Omental fat pad (tissue), 4 donors: Measurements from ENCODE around the gene DCC. TPM values are rescaled to one million over a fixed set of nuclear protein-coding genes. Genes with fewer than 3 reads are reported as not detected.

Experiments
- ATAC-seq: fragments of 150-250 bp; one replicate; pipeline ENCODE4 v1.9.1; 2016; ENCODE audit warnings: mild to moderate bottlenecking, moderate library complexity; ENCODE audit not compliant: low FRiP score
- DNase-seq: peaks from one replicate; pipeline ENCODE4 v3.0.0-alpha.2; 2019; ENCODE audit warnings: low spot score
- total RNA-seq, 4 donors: library from RNA; depleted of rRNA; stranded (reverse); fragments of >200 nt; gene quantifications; one replicate each; pipeline ENCODE4 v1.1.0, GENCODE V29; 2016
- TF ChIP-seq, protein P1 (sequence below), 3 donors: fragments of 450-650 bp; IDR thresholded peaks; one replicate each; pipeline ENCODE4 v1.5.1; 2016 to 2017; ENCODE audit warnings: antibody characterized with exemption in 3 of 3, mild to moderate bottlenecking in 3 of 3, moderate library complexity in 2 of 3

DCC gene
- total RNA-seq, 4 donors from 2014 or later = 0.12 to 0.63 TPM; not detected in 2

GRCh38 chr18:52567360-52567759 is 227.4 kb downstream of the DCC start:
- TF ChIP-seq, protein P1, sequence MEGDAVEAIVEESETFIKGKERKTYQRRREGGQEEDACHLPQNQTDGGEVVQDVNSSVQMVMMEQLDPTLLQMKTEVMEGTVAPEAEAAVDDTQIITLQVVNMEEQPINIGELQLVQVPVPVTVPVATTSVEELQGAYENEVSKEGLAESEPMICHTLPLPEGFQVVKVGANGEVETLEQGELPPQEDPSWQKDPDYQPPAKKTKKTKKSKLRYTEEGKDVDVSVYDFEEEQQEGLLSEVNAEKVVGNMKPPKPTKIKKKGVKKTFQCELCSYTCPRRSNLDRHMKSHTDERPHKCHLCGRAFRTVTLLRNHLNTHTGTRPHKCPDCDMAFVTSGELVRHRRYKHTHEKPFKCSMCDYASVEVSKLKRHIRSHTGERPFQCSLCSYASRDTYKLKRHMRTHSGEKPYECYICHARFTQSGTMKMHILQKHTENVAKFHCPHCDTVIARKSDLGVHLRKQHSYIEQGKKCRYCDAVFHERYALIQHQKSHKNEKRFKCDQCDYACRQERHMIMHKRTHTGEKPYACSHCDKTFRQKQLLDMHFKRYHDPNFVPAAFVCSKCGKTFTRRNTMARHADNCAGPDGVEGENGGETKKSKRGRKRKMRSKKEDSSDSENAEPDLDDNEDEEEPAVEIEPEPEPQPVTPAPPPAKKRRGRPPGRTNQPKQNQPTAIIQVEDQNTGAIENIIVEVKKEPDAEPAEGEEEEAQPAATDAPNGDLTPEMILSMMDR (IDR thresholded peaks at IDR 0.05) = no peak
- ATAC-seq = no peak
- no peak for DNase-seq

- ATAC-seq (no peak), DNase-seq (no peak)
- TF ChIP-seq, protein P1 (IDR thresholded peaks at IDR 0.05) = no peak
These were observed 229.5 kb downstream of the DCC start for GRCh38 chr18:52569492-52569891.

GRCh38 chr18:52570975-52571374 is 231.0 kb downstream of the DCC start:
- no peak for ATAC-seq
- TF ChIP-seq, protein P1 (IDR thresholded peaks at IDR 0.05) = no peak

DNA sequence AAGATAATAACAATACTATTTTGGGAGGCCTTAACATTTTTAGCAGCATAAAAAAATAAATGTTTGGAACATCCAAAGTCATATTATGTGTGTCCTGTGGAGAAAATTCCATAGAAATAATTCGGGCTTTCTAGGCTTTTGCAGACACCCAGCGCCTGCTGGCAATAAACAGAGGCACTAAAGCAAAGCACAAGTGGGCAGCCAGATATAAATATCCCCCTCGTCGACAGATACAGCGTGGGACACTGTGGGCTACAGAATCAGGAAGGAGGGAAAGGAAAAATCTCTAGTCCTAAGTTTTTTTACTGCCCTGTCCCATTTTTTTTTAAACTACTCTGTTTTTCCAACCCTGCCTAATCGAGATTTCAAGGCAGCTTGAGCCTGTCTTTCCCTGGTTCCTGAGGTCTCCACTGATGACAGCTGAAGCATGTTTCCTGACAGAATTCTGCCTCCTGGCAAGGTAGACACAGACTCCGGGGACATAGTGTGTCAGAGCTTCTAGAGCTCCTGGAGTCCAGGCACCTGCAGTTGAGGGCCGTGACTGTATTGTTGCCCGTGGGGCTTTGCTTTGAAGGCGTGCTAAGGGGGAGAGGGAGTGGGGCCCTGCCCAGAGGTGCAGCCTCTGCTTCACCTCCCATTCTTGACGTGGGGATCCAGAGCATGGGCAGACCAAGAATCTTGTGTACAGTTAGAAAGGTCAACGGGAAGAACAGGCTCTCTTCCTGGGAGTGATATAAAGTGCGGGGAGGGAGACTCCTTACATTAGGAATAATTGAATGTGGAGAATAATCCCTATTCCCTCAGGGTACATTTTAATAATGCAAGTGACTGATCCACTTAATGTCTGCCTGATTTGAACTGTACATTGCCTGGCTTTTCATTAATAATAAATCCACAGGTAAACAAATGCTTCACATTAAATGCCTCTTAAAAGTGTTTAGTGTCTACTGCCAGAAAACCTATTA is 232.3 kb downstream of the DCC start:
- DNase-seq = no peak
- TF ChIP-seq, protein P1 (IDR thresholded peaks at IDR 0.05) = no peak
- no peak for ATAC-seq

More at GRCh38 chr18:52570975-52571374, 231.0 kb downstream of the DCC start:
- no peak for DNase-seq

GRCh38 chr18:52577795-52578194 is 237.8 kb downstream of the DCC start:
- TF ChIP-seq, protein P1 (IDR thresholded peaks at IDR 0.05) = no peak
- ATAC-seq (no peak), DNase-seq (no peak)

DNA sequence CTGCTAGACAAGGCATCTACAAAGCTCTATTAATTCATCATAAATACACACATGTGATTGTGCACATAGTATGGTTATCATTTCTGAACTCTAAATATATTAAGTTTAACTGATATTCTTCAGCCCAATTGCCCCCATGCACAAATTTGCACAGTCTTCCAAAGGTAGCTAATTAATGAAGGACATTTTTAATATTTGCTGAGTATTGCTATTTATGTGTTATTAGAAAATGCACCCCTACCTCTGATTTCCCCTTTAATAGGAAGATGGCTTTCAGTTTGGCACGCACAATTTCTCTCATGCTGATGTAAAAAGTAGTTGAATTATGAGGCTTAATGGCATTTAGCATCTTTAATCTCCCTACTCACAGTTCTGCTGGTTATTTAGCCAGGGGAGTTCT is 242.1 kb downstream of the DCC start:
- no peak for ATAC-seq

More for the DNA sequence above, 242.1 kb downstream of the DCC start:
- DNase-seq = no peak
- TF ChIP-seq, protein P1 (IDR thresholded peaks at IDR 0.05) = no peak
